Erythroblast (primary cell): ENCODE measurements around the gene PPP1R36.

Experiments
- GATA1 ChIP-seq: IDR thresholded peaks from 2 replicates; pipeline ENCODE4 v1.6.1; 2011; ENCODE audit warnings: low read depth, mild to moderate bottlenecking, control low read depth, low read length, moderate library complexity
- POLR2A ChIP-seq: IDR thresholded peaks from 2 replicates; pipeline ENCODE4 v1.6.1; 2011; ENCODE audit warnings: mild to moderate bottlenecking, low read length

GRCh38 chr14:64611358-64612020, 61.7 kb downstream of the PPP1R36 start:
- TF ChIP-seq POLR2A (no peak), GATA1 (no peak)
